ENCODE results near the gene EYA2. TPM values are rescaled to one million over a fixed set of nuclear protein-coding genes. Genes with fewer than 3 reads are reported as not detected.

EYA2 gene
- total RNA-seq, 3 donors from 2014 or later (not counting 1 experiment from before 2014, with no cell fraction given) = 0.30 TPM; not detected in 2

DNA sequence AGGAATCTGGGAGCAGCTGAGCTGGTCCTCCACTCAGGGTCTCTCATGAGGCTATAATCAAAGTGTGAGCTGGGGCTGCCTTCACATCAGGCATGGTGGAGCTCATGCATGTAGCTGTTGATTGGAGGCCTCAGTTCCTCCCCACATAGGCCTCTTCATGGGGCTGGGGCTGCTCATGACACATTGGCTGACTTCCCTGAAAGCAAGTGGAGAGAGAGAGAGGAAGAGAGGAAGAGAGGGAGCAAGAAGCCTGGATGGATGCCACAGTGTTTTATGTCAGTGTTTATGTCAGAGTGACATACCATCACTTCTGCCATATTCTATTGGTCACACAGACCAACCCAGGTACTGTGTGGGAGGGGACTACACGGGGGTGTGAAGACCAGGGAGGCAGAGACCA is 43.8 kb downstream of the EYA2 start:
- no peak overlapping the region for H3K4me3 Mint-ChIP-seq
- no peak for ATAC-seq
- no peaks in the 10 kb centered on the region for H3K36me3 Mint-ChIP-seq
- Histone ChIP-seq H3K4me1 (ENCODE audit: control insufficient read depth, insufficient read depth, low read length) (no peaks in the 10 kb centered on the region), H3K27ac (ENCODE audit: low read length) (no peak overlapping the region), H3K36me3 (ENCODE audit: control insufficient read depth, insufficient read depth, low read length) (no peaks in the 10 kb centered on the region), H3K27me3 (ENCODE audit: control insufficient read depth, insufficient read depth, low read length) (no peaks in the 10 kb centered on the region), H3K9me3 (ENCODE audit: control insufficient read depth, insufficient read depth, low read length) (no peaks in the 10 kb centered on the region), H3K4me3 (ENCODE audit: low read length) (no peak overlapping the region)
- peaks cover 4 to 11% of the 10 kb centered on the region in 2 donors for H3K27me3 Mint-ChIP-seq (ENCODE audit: low read depth in 2 of 2)
- no CpG with 5 or more reads among the region's 1 CpG for WGBS (ENCODE audit: insufficient coverage)
- no peak for DNase-seq
- no peaks in the 10 kb centered on the region for H3K4me1 Mint-ChIP-seq
- H3K27ac Mint-ChIP-seq = no peak overlapping the region
- no peaks in the 10 kb centered on the region for H3K9me3 Mint-ChIP-seq
- TF ChIP-seq CTCF (IDR thresholded peaks at IDR 0.05) = no peak
- intact Hi-C loops (cut with micrococcal nuclease) = no loop called here

DNA sequence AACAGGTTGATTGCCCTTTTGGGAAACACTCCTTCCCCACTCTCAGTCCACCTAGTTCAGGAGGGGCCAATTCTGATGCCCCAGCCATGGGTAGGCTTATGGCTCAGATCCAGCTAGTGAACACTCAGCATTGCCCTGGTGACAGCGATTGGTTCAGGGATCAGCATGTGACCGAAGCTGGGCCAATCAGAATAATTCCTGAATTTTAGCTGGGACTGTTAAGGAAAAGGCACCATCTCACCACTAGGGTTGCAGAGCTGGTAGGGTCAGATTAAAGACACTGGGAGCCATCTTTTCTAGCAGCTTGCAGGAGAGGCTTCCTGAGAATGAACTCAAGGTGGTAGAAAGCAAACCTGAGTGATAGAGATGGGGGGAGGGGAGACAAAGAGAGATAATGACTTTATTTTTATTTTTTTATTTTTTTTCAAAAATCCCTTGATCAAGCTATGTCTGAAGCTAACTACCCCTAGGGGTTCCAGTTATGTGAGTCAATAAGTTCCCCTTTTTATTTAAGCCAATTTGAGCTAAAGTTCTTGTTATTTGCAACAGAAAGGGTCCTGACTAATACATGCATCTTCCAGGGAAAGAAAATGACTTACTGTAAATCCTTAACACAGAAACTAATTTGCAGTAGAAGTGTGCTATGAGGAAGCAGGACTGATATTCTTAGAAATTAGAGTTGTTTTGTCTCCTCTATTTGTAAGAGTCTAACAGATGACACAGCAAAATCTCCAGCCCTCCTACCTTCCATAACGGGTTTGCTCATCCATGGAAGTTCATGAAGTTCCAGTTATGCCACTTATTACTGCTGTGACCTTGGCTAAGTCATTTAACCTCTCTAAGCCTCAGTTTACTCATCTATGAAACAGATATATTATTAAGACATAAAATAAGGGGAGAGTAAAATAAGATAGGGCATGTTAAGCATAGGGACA is 44.7 kb downstream of the EYA2 start:
- no peaks in the 10 kb centered on the region for H3K4me1 Mint-ChIP-seq
- no peak overlapping the region for H3K4me3 Mint-ChIP-seq
- 63% methylated on average over 3 of the region's 3 CpGs for WGBS (ENCODE audit: insufficient coverage)

GRCh38 chr20:46940616-46941015 is 46.0 kb downstream of the EYA2 start:
- no peak overlapping the region for H3K4me3 Mint-ChIP-seq
- H3K27ac ChIP-seq (ENCODE audit: low read length) = no peak overlapping the region
- WGBS (ENCODE audit: insufficient coverage) = 81% methylated on average over 10 of the region's 10 CpGs
- H3K27me3 Mint-ChIP-seq (ENCODE audit: low read depth in 2 of 2) = peaks cover 4 to 11% of the 10 kb centered on the region in 2 donors
- H3K36me3 ChIP-seq (ENCODE audit: control insufficient read depth, insufficient read depth, low read length) = no peaks in the 10 kb centered on the region
- no peaks in the 10 kb centered on the region for H3K4me1 ChIP-seq (ENCODE audit: control insufficient read depth, insufficient read depth, low read length)
- H3K27ac Mint-ChIP-seq = no peak overlapping the region
- no peak for TF ChIP-seq CTCF (IDR thresholded peaks at IDR 0.05)
- ATAC-seq (no peak), DNase-seq (no peak)
- H3K4me3 ChIP-seq (ENCODE audit: low read length) = no peak overlapping the region
- H3K9me3 ChIP-seq (ENCODE audit: control insufficient read depth, insufficient read depth, low read length) = no peaks in the 10 kb centered on the region
- no peaks in the 10 kb centered on the region for H3K4me1 Mint-ChIP-seq
- no peaks in the 10 kb centered on the region for H3K27me3 ChIP-seq (ENCODE audit: control insufficient read depth, insufficient read depth, low read length)
- H3K9me3 Mint-ChIP-seq = no peaks in the 10 kb centered on the region
- intact Hi-C loops (cut with micrococcal nuclease) = no loop called here
- no peaks in the 10 kb centered on the region for H3K36me3 Mint-ChIP-seq

More for the DNA sequence above, 44.7 kb downstream of the EYA2 start:
- DNase-seq (no peak), ATAC-seq (no peak)
- H3K27me3 Mint-ChIP-seq (ENCODE audit: low read depth in 2 of 2) = peaks cover 4 to 11% of the 10 kb centered on the region in 2 donors
- no peaks in the 10 kb centered on the region for H3K9me3 Mint-ChIP-seq
- Histone ChIP-seq H3K36me3 (ENCODE audit: control insufficient read depth, insufficient read depth, low read length) (no peaks in the 10 kb centered on the region), H3K4me3 (ENCODE audit: low read length) (no peak overlapping the region), H3K9me3 (ENCODE audit: control insufficient read depth, insufficient read depth, low read length) (no peaks in the 10 kb centered on the region), H3K27ac (ENCODE audit: low read length) (no peak overlapping the region), H3K4me1 (ENCODE audit: control insufficient read depth, insufficient read depth, low read length) (no peaks in the 10 kb centered on the region), H3K27me3 (ENCODE audit: control insufficient read depth, insufficient read depth, low read length) (no peaks in the 10 kb centered on the region)
- no peak for TF ChIP-seq CTCF (IDR thresholded peaks at IDR 0.05)
- no peaks in the 10 kb centered on the region for H3K36me3 Mint-ChIP-seq
- intact Hi-C loops (cut with micrococcal nuclease) = no loop called here
- no peak overlapping the region for H3K27ac Mint-ChIP-seq

All from natural killer cell (primary cell).